ENCODE results near the gene RPS14. TPM values are rescaled to one million over a fixed set of nuclear protein-coding genes. Genes with fewer than 3 reads are reported as not detected.

The RPS14 gene
- polyA plus RNA-seq, 1 donor from 2014 or later, result 3,490 TPM

DNA sequence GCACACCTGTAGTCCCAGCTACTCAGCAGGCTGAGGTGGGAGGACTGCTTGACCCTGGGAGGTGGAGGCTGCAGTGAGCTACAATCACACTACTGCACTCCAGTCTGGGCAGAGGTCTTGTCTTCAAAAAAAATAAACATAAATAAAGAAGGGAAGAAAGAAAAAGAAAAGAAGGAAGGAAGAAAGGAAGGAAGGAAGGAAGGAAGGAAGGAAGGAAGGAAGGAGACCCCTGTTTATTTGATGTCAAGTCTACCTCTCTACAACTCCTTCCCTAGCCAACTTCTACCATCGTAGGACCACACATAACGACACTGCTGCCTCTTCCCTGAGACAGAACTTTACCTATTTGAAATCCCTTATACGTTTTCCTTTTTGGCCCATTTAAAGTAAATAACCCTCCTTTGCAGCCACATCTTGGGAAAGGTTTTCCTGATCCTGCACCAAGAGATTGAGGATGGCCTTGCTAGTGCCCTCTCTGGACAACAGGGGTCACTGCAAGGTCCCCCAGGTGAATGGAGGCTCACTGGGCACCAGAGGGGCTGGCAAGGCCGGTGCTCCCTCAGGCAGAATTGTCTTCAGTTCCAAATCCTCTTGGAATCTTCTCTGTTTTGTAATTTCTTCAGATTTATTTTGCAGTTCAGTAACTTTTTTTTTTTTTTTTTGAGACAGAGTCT lies 10.5 kb downstream of the RPS14 start:
- Histone ChIP-seq H3K9ac (ENCODE audit: low read length) (no peak overlapping the region), H3K9me2 (ENCODE audit: insufficient read depth, low read length) (no peaks in the 10 kb centered on the region), H3K27ac (ENCODE audit: low read length) (no peak overlapping the region), H3F3A (ENCODE audit: insufficient read depth, low read length, poor library complexity, severe bottlenecking) (no peaks in the 10 kb centered on the region), H3K4me2 (ENCODE audit: low read length) (no peak overlapping the region), H2AFZ (ENCODE audit: low read depth, low read length) (no peak overlapping the region), H4K20me1 (ENCODE audit: insufficient read depth) (no peaks in the 10 kb centered on the region), H3K9me3 (ENCODE audit: low read length) (no peaks in the 10 kb centered on the region), H3K36me3 (ENCODE audit: insufficient read depth, low read length) (no peaks in the 10 kb centered on the region), H3K27me3 (ENCODE audit: insufficient read depth, low read depth, low read length) (no peaks in the 10 kb centered on the region), H3K79me2 (replicated peaks; ENCODE audit: insufficient read depth, low read length) (no peaks in the 10 kb centered on the region), H3K4me3 (ENCODE audit: low read length) (no peak overlapping the region)
- TF ChIP-seq EZH2 (IDR thresholded peaks at IDR 0.05; ENCODE audit: borderline replicate concordance, insufficient read depth, low read length, poor library complexity, severe bottlenecking), result no peak
- no peak for TF ChIP-seq TAF1 (IDR thresholded peaks at IDR 0.05; ENCODE audit: low read depth)
- no peak for TF ChIP-seq EP300 (conservative IDR thresholded peaks at IDR 0.05; ENCODE audit: poor library complexity, severe bottlenecking)
- TF ChIP-seq RAD21 (conservative IDR thresholded peaks at IDR 0.05), result no peak
- no peak for TF ChIP-seq SMC3 (conservative IDR thresholded peaks at IDR 0.05; ENCODE audit: poor library complexity)
- TF ChIP-seq MXI1 (conservative IDR thresholded peaks at IDR 0.05; ENCODE audit: poor library complexity, severe bottlenecking), result no peak
- TF ChIP-seq, protein P1, sequence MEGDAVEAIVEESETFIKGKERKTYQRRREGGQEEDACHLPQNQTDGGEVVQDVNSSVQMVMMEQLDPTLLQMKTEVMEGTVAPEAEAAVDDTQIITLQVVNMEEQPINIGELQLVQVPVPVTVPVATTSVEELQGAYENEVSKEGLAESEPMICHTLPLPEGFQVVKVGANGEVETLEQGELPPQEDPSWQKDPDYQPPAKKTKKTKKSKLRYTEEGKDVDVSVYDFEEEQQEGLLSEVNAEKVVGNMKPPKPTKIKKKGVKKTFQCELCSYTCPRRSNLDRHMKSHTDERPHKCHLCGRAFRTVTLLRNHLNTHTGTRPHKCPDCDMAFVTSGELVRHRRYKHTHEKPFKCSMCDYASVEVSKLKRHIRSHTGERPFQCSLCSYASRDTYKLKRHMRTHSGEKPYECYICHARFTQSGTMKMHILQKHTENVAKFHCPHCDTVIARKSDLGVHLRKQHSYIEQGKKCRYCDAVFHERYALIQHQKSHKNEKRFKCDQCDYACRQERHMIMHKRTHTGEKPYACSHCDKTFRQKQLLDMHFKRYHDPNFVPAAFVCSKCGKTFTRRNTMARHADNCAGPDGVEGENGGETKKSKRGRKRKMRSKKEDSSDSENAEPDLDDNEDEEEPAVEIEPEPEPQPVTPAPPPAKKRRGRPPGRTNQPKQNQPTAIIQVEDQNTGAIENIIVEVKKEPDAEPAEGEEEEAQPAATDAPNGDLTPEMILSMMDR (IDR thresholded peaks at IDR 0.05; ENCODE audit: poor library complexity, severe bottlenecking), result no peak
- TF ChIP-seq, protein P2, sequence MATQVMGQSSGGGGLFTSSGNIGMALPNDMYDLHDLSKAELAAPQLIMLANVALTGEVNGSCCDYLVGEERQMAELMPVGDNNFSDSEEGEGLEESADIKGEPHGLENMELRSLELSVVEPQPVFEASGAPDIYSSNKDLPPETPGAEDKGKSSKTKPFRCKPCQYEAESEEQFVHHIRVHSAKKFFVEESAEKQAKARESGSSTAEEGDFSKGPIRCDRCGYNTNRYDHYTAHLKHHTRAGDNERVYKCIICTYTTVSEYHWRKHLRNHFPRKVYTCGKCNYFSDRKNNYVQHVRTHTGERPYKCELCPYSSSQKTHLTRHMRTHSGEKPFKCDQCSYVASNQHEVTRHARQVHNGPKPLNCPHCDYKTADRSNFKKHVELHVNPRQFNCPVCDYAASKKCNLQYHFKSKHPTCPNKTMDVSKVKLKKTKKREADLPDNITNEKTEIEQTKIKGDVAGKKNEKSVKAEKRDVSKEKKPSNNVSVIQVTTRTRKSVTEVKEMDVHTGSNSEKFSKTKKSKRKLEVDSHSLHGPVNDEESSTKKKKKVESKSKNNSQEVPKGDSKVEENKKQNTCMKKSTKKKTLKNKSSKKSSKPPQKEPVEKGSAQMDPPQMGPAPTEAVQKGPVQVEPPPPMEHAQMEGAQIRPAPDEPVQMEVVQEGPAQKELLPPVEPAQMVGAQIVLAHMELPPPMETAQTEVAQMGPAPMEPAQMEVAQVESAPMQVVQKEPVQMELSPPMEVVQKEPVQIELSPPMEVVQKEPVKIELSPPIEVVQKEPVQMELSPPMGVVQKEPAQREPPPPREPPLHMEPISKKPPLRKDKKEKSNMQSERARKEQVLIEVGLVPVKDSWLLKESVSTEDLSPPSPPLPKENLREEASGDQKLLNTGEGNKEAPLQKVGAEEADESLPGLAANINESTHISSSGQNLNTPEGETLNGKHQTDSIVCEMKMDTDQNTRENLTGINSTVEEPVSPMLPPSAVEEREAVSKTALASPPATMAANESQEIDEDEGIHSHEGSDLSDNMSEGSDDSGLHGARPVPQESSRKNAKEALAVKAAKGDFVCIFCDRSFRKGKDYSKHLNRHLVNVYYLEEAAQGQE (IDR thresholded peaks at IDR 0.05; ENCODE audit: borderline replicate concordance), result no peak
- no peak for TF ChIP-seq POLR2AphosphoS5 (IDR thresholded peaks at IDR 0.05)

- Histone ChIP-seq H3K4me3 (ENCODE audit: low read length) (no peak overlapping the region), H2AFZ (ENCODE audit: low read depth, low read length) (no peak overlapping the region), H3K27me3 (ENCODE audit: insufficient read depth, low read depth, low read length) (no peaks in the 10 kb centered on the region), H3K9ac (ENCODE audit: low read length) (no peak overlapping the region), H3K9me3 (ENCODE audit: low read length) (no peaks in the 10 kb centered on the region), H3F3A (ENCODE audit: insufficient read depth, low read length, poor library complexity, severe bottlenecking) (no peaks in the 10 kb centered on the region), H4K20me1 (ENCODE audit: insufficient read depth) (no peaks in the 10 kb centered on the region), H3K36me3 (ENCODE audit: insufficient read depth, low read length) (no peaks in the 10 kb centered on the region), H3K27ac (ENCODE audit: low read length) (no peak overlapping the region), H3K9me2 (ENCODE audit: insufficient read depth, low read length) (no peaks in the 10 kb centered on the region), H3K79me2 (replicated peaks; ENCODE audit: insufficient read depth, low read length) (no peaks in the 10 kb centered on the region), H3K4me2 (ENCODE audit: low read length) (no peak overlapping the region)
- TF ChIP-seq EP300 (conservative IDR thresholded peaks at IDR 0.05; ENCODE audit: poor library complexity, severe bottlenecking) (no peak), RAD21 (conservative IDR thresholded peaks at IDR 0.05) (peak; percentile 86), SMC3 (conservative IDR thresholded peaks at IDR 0.05; ENCODE audit: poor library complexity) (peak; percentile 90), TAF1 (IDR thresholded peaks at IDR 0.05; ENCODE audit: low read depth) (no peak), MXI1 (conservative IDR thresholded peaks at IDR 0.05; ENCODE audit: poor library complexity, severe bottlenecking) (peak; percentile 33)
- TF ChIP-seq, protein P1 (IDR thresholded peaks at IDR 0.05; ENCODE audit: poor library complexity, severe bottlenecking), result peak; percentile 95
Observed at GRCh38 chr5:150436141-150436680, 13.3 kb downstream of the RPS14 start.

Measured in neural cell (in vitro differentiated cells).